Nephron (organoid): ENCODE measurements around the gene LIPC.
A peak's percentile ranks its signal among the peaks of the same experiment; 100 is the strongest.

Experiments
- H3K27ac Mint-ChIP-seq, 3 experiments: 2 replicates each; pipeline ENCODE4 v1.8.0; 2020; ENCODE audit warnings: mixed read lengths in 3 of 3, mild to moderate bottlenecking in 2 of 3, moderate library complexity in 1 of 3
- H3K27me3 Mint-ChIP-seq: 2 replicates; pipeline ENCODE4 v1.8.0; 2021; ENCODE audit warnings: low read depth, mild to moderate bottlenecking, moderate library complexity, mixed read lengths
- H3K36me3 Mint-ChIP-seq: 2 replicates; pipeline ENCODE4 v1.8.0; 2020; ENCODE audit warnings: low read depth, mixed read lengths
- H3K4me1 Mint-ChIP-seq: 2 replicates; pipeline ENCODE4 v1.8.0; 2020; ENCODE audit warnings: mixed read lengths
- H3K4me3 Mint-ChIP-seq, 3 experiments: 2 replicates each; pipeline ENCODE4 v1.8.0; 2020; ENCODE audit warnings: mild to moderate bottlenecking in 3 of 3, mixed read lengths in 3 of 3, moderate library complexity in 2 of 3
- H3K9me3 Mint-ChIP-seq: 2 replicates; pipeline ENCODE4 v1.8.0; 2020; ENCODE audit warnings: mixed read lengths
- TF ChIP-seq, protein P1 (sequence below), 3 experiments: fragments of 200-600 bp; sonication (generic); IDR thresholded peaks; one replicate each; pipeline ENCODE4 v1.5.0; 2021; ENCODE audit warnings: antibody characterized with exemption in 3 of 3; ENCODE audit not compliant: unreplicated experiment in 3 of 3

LIPC gene

DNA sequence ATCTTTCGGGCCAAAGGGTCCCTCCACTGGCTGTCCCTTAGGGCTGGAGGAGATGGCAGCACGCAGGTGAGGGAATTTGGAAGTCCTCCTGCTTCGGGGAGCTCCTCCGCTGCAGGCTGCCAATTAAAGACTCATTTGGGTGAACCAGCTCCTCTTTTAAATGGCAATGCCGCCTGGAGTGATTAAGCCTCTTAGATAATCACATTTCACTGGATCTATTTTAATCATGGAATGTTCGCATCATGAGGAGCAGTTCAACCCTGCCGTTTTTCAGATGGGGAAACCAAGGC is 117.9 kb downstream of the LIPC start:
- peaks cover 36% of the 10 kb centered on the region for H3K27me3 Mint-ChIP-seq
- TF ChIP-seq, protein P1, sequence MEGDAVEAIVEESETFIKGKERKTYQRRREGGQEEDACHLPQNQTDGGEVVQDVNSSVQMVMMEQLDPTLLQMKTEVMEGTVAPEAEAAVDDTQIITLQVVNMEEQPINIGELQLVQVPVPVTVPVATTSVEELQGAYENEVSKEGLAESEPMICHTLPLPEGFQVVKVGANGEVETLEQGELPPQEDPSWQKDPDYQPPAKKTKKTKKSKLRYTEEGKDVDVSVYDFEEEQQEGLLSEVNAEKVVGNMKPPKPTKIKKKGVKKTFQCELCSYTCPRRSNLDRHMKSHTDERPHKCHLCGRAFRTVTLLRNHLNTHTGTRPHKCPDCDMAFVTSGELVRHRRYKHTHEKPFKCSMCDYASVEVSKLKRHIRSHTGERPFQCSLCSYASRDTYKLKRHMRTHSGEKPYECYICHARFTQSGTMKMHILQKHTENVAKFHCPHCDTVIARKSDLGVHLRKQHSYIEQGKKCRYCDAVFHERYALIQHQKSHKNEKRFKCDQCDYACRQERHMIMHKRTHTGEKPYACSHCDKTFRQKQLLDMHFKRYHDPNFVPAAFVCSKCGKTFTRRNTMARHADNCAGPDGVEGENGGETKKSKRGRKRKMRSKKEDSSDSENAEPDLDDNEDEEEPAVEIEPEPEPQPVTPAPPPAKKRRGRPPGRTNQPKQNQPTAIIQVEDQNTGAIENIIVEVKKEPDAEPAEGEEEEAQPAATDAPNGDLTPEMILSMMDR (IDR thresholded peaks at IDR 0.05; ENCODE audit: unreplicated experiment in 3 of 3): no peak
- H3K36me3 Mint-ChIP-seq: no peaks in the 10 kb centered on the region
- no peaks in the 10 kb centered on the region for H3K9me3 Mint-ChIP-seq
- no peak overlapping the region for H3K4me3 Mint-ChIP-seq
- peaks cover 76% of the 10 kb centered on the region for H3K4me1 Mint-ChIP-seq
- H3K27ac Mint-ChIP-seq: peak overlapping the region in 2 of 3 experiments; percentile 31 to 43

DNA sequence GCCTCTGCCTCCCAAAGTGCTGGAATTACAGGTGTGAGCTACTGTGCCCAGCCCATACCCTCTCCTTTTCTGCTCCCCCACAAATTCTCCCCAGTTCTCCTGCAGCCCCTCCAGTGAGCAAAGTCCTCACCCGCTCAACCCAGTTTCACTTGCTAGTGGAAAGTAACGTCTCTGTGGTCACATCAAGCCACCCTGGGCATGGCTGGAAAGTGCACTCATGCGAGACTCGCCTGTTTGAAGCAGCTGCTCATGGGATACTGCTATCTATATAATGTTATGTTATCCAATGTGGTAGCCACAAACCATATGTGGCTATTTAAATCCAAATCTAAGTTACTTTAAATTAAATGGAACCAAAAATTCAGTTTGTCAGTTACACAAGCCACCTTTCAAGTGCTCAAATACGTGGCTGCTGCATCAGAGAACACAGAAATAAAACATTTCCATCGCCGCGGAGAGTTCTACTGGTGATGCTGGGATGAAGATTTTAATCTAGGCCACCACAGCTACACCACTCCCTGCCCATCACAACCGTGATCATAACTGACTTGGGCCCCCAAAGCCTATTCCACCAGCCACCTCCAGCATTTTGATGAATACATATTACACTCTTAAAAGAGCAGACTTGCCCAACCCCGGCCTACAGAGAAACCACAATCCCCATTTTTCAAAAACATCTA is 119.4 kb downstream of the LIPC start:
- Mint-ChIP-seq H3K27me3 (peaks cover 41% of the 10 kb centered on the region), H3K36me3 (no peaks in the 10 kb centered on the region), H3K4me3 (no peak overlapping the region), H3K27ac (peak overlapping the region; percentile 73 to 86 (median 80)), H3K4me1 (peaks cover 88% of the 10 kb centered on the region), H3K9me3 (no peaks in the 10 kb centered on the region)
- TF ChIP-seq, protein P1 (IDR thresholded peaks at IDR 0.05; ENCODE audit: unreplicated experiment in 3 of 3): no peak

DNA sequence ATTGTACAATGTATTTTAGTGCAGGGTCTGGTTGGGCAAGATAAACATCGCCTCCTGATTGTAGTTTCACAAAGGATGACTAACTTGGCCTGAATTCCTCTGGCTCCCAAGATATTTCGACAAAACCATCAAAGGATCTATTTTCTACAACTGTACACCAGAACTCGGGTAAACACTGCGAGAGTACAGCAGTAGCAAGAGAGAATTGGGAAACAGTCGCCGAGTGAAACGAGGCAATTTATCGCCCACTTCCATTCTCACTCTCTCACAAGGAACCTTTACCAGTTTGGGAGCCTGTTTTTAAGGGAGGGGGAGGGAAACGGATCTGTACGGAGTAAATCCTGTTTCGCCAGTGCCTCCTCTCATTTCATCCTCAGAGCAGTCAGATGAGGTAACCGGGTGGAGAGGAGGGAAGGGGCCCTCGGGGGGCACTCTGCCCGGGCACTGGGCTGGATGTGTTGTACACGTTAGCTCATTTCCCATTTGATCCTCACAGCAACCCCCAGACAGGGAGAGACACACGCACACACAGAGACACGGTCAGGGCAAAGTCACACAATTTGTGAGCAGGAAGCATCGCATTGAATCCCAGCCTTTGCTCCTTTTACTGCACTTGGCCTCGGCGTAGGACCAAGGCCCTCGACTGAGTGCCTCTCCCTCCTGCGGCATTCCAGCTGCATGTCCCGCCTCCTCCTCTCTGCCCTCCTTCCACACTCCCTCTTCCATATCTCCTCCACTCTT is 120.1 kb downstream of the LIPC start:
- Mint-ChIP-seq H3K27ac (peak overlapping the region; percentile 73 to 86 (median 80)), H3K36me3 (no peaks in the 10 kb centered on the region), H3K4me3 (peak overlapping the region in 2 of 3 experiments; percentile 3 to 16), H3K9me3 (no peaks in the 10 kb centered on the region), H3K27me3 (peaks cover 36% of the 10 kb centered on the region), H3K4me1 (peaks cover 85% of the 10 kb centered on the region)
- TF ChIP-seq, protein P1 (IDR thresholded peaks at IDR 0.05; ENCODE audit: unreplicated experiment in 3 of 3): no peak

DNA sequence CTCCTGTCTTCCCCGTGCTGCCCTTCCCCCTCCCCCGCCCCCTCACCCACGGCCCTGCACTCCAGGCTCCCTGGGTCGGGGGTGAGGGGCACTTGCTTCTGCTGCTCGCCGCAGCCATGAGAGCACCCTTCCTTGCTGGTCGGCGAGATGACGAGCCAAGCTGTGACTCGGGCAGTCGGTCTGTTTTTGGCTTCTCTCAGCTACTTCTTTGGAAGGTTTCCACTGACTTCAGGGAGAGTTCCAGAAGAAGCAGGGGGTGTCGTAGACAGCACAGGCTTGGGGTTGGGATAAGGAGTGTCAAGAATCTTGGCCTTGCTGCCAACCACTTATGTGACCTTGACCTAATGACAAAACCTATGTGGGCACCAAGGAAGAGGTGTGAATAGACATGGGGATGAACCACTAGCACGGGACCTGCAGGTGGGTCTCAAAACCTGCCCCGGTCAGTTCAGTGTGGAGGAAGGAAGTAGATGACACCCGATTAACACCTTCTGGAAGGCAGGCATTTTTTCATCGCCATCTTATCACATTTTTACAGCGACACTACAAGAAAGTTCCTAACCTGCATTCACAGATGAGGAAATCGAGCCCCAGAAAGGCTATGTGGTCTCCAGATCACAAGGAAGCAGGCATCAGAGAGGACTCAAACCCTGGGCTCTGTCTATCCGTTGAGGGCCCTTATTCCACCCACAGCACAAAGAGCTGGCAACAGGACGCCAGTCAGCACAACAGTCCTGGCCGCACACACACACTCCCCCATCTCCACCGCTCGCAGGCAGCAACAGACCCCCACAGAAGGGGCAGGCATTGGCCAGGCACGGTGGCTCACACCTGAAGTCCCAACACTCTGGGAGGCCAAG is 120.9 kb downstream of the LIPC start:
- no peaks in the 10 kb centered on the region for H3K9me3 Mint-ChIP-seq
- no peaks in the 10 kb centered on the region for H3K36me3 Mint-ChIP-seq
- peaks cover 79% of the 10 kb centered on the region for H3K4me1 Mint-ChIP-seq
- no peak overlapping the region for H3K4me3 Mint-ChIP-seq
- peak overlapping the region; percentile 73 to 86 (median 80) for H3K27ac Mint-ChIP-seq
- TF ChIP-seq, protein P1 (IDR thresholded peaks at IDR 0.05; ENCODE audit: unreplicated experiment in 3 of 3): no peak
- peaks cover 34% of the 10 kb centered on the region for H3K27me3 Mint-ChIP-seq

DNA sequence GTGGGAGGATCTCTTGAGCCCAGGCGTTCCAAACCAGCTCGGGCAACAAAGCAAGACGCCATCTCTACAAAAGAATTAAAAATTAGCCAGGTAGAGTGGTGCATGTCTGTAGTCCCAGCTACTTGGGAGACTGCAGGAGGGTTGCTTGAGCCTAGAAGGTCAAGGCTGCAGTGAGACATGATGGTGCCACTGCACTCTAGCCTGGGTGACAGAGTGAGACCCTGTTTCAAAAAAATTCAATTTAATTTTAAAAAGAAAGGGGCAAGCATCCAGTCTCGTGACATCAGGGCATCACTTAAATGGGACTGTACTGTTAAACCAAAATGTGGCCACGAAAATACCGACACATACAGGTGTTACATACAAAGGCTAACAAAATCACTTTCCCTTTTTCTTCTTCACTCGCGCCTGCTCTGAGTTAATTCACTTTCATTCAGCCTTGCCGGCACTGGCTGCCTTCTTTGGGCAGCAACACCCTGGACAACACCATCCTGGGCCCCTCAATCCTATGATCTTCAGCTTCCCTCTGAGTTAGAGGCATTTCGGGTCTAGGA is 121.7 kb downstream of the LIPC start:
- Mint-ChIP-seq H3K9me3 (no peaks in the 10 kb centered on the region), H3K27ac (peak overlapping the region in 2 of 3 experiments; percentile 73 to 74), H3K36me3 (no peaks in the 10 kb centered on the region), H3K4me1 (peaks cover 73% of the 10 kb centered on the region), H3K4me3 (peak overlapping the region in 1 of 3 experiments; percentile 47), H3K27me3 (peaks cover 34% of the 10 kb centered on the region)
- TF ChIP-seq, protein P1 (IDR thresholded peaks at IDR 0.05; ENCODE audit: unreplicated experiment in 3 of 3): no peak
